22Rv1 (cell line): ENCODE measurements around the gene ARHGEF18.

Experiments
- ZFX ChIP-seq: fragments of 450-650 bp; IDR thresholded peaks from 2 replicates; pipeline ENCODE4 v1.6.1; 2017; ENCODE audit warnings: antibody characterized with exemption, borderline replicate concordance
- TF ChIP-seq, protein P1 (sequence below): fragments of 450-650 bp; IDR thresholded peaks from 2 replicates; pipeline ENCODE4 v1.5.1; 2017; ENCODE audit warnings: mild to moderate bottlenecking

DNA sequence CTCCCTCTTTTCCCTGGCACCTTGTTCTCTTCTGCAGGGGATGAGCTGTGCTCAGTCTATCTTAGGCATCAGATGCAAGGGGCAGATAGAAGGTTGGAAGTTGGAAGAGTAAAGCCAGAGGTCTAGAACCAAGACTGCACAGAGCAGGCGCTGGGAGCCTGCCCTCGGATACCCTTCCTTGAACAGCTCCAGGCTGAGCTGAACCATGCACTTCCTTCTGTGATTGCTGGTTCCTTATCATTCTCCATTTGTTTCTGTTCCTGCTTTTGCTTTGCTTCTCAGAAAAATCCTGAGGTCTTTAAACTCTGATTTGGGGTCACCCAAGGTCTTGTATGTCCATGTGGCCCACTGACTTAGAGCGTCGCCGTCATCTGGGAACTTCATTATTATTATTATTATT lies 36.3 kb downstream of the ARHGEF18 start:
- TF ChIP-seq, protein P1, sequence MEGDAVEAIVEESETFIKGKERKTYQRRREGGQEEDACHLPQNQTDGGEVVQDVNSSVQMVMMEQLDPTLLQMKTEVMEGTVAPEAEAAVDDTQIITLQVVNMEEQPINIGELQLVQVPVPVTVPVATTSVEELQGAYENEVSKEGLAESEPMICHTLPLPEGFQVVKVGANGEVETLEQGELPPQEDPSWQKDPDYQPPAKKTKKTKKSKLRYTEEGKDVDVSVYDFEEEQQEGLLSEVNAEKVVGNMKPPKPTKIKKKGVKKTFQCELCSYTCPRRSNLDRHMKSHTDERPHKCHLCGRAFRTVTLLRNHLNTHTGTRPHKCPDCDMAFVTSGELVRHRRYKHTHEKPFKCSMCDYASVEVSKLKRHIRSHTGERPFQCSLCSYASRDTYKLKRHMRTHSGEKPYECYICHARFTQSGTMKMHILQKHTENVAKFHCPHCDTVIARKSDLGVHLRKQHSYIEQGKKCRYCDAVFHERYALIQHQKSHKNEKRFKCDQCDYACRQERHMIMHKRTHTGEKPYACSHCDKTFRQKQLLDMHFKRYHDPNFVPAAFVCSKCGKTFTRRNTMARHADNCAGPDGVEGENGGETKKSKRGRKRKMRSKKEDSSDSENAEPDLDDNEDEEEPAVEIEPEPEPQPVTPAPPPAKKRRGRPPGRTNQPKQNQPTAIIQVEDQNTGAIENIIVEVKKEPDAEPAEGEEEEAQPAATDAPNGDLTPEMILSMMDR: no peak
- TF ChIP-seq ZFX: no peak
